Caco-2 (cell line): Measurements from ENCODE around the gene CRNN. TPM values are rescaled to one million over a fixed set of nuclear protein-coding genes. Genes with fewer than 3 reads are reported as not detected.

Experiments used
- BruUV-seq: library from RNA; stranded (reverse); fragments of 400-500 nt; replicated peaks from 2 replicates; lab custom pipeline; 2021; lab: Mats Ljungman, UMichigan
- CTCF ChIA-PET: fragments of 300-600 bp; sonication (Branson Sonifier 250); formaldehyde crosslinking; loops from one replicate; lab custom pipeline; 2022; ENCODE audit warnings: antibody characterized with exemption; lab: Charles Lee
- POLR2A ChIA-PET: fragments of 300-600 bp; sonication (Branson Sonifier 250); formaldehyde crosslinking; loops from one replicate; lab custom pipeline; 2022; ENCODE audit warnings: antibody characterized with exemption; lab: Charles Lee
- DNase-seq, 2 experiments: peaks; one replicate each; pipeline versions ENCODE4 v3.0.0 to v3.0.0-alpha.2; 2020 to 2022
- H3K27me3 ChIP-seq: replicated peaks from 2 replicates; pipeline ENCODE4 v1.6.0; 2011; ENCODE audit warnings: low read length; ENCODE audit not compliant: control insufficient read depth, insufficient read depth
- H3K36me3 ChIP-seq: 2 replicates; pipeline ENCODE4 v1.5.1; 2011; ENCODE audit warnings: low read length; ENCODE audit not compliant: control insufficient read depth, insufficient read depth
- H3K4me1 ChIP-seq: fragments of 250-450 bp; sonication (Bioruptor Pico); 2 replicates; pipeline ENCODE4 v1.5.1; 2020; ENCODE audit warnings: mild to moderate bottlenecking
- H3K4me3 ChIP-seq: 2 replicates; pipeline ENCODE4 v1.5.1; 2011; ENCODE audit warnings: low read depth, mild to moderate bottlenecking, control low read depth, low read length
- H3K9me3 ChIP-seq: fragments of 250-450 bp; sonication (Bioruptor Pico); 2 replicates; pipeline ENCODE4 v1.5.1; 2020; ENCODE audit warnings: mild to moderate bottlenecking, moderate library complexity
- H3K27ac Mint-ChIP-seq: one replicate; pipeline ENCODE4 v1.8.0; 2022; ENCODE audit warnings: mixed read lengths; ENCODE audit not compliant: unreplicated experiment
- H3K27me3 Mint-ChIP-seq: one replicate; pipeline ENCODE4 v1.8.0; 2022; ENCODE audit warnings: mixed read lengths; ENCODE audit not compliant: insufficient read depth, unreplicated experiment
- H3K36me3 Mint-ChIP-seq: one replicate; pipeline ENCODE4 v1.8.0; 2022; ENCODE audit warnings: mild to moderate bottlenecking, mixed read lengths; ENCODE audit not compliant: insufficient read depth, unreplicated experiment
- H3K4me1 Mint-ChIP-seq: one replicate; pipeline ENCODE4 v1.8.0; 2022; ENCODE audit warnings: low read depth, mixed read lengths; ENCODE audit not compliant: unreplicated experiment
- H3K4me3 Mint-ChIP-seq: one replicate; pipeline ENCODE4 v1.8.0; 2022; ENCODE audit warnings: mild to moderate bottlenecking, moderate library complexity, mixed read lengths; ENCODE audit not compliant: unreplicated experiment
- H3K9me3 Mint-ChIP-seq: one replicate; pipeline ENCODE4 v1.8.0; 2022; ENCODE audit warnings: mixed read lengths; ENCODE audit not compliant: unreplicated experiment
- CTCF ChIP-seq, 2 experiments: fragments of 200-600 bp in 1 of 2; IDR thresholded peaks; 1 replicate in 1 of 2; 2 replicates in 1 of 2; pipeline versions ENCODE4 v1.5.1 to v1.8.0; 2011 to 2022; ENCODE audit warnings: antibody characterized with exemption in 1 of 2, control low read depth in 1 of 2, inconsistent platforms in 1 of 2, low read depth in 1 of 2, low read length in 1 of 2, mild to moderate bottlenecking in 1 of 2, moderate library complexity in 1 of 2; ENCODE audit not compliant: insufficient read depth in 1 of 2, severe bottlenecking in 1 of 2, unreplicated experiment in 1 of 2
- intact Hi-C: fragments of 100-400 bp; cut with micrococcal nuclease; formaldehyde crosslinking; loops from one replicate; pipeline ENCODE4 v1.10.0; 2022; ENCODE audit not compliant: unreplicated experiment
- total RNA-seq: library from RNA; stranded (reverse); gene quantifications from 2 replicates; pipeline ENCODE4 v1.2.3, GENCODE V29; 2022

The CRNN gene
- total RNA-seq, 1 experiment from 2014 or later: not detected

- Histone ChIP-seq H3K27me3 (peaks cover 1% of the 10 kb centered on the region; the same call in 1 of the 2 replicates), H3K9me3 (no peaks in the 10 kb centered on the region), H3K36me3 (no peaks in the 10 kb centered on the region), H3K4me3 (no peak overlapping the region), H3K4me1 (no peaks in the 10 kb centered on the region)
- intact Hi-C loops: loop anchor here (5.0 kb wide), 2 partner anchors 235 to 390 kb away; no protein-coding TSS in a partner anchor
- no peaks in the 10 kb centered on the region for H3K4me1 Mint-ChIP-seq
- H3K27ac Mint-ChIP-seq: no peak overlapping the region
- ChIA-PET CTCF (interaction anchor here (1.0 to 3.6 kb wide), 2 partner anchors 16 to 44 kb away, joined by 5 to 26 read pairs; no protein-coding TSS in a partner anchor), POLR2A (no interaction called here)
- no TSS peak for BruUV-seq
- H3K9me3 Mint-ChIP-seq: no peaks in the 10 kb centered on the region
- H3K27me3 Mint-ChIP-seq: peaks cover 23% of the 10 kb centered on the region
- TF ChIP-seq CTCF (IDR thresholded peaks at IDR 0.05; ENCODE audit: insufficient read depth in 1 of 2, low read depth in 1 of 2, low read length in 1 of 2, severe bottlenecking in 1 of 2, unreplicated experiment in 1 of 2): no peak
- H3K4me3 Mint-ChIP-seq: no peak overlapping the region
- no peaks in the 10 kb centered on the region for H3K36me3 Mint-ChIP-seq
- no peak for DNase-seq
Measured at GRCh38 chr1:152442301-152442700, 28.2 kb upstream of the CRNN start.

- H3K4me1 Mint-ChIP-seq: no peaks in the 10 kb centered on the region
- TF ChIP-seq CTCF (IDR thresholded peaks at IDR 0.05; ENCODE audit: insufficient read depth in 1 of 2, low read depth in 1 of 2, low read length in 1 of 2, severe bottlenecking in 1 of 2, unreplicated experiment in 1 of 2): no peak
- no peak overlapping the region for H3K4me3 Mint-ChIP-seq
- no peak for DNase-seq
- Histone ChIP-seq H3K9me3 (no peaks in the 10 kb centered on the region), H3K4me3 (no peak overlapping the region), H3K36me3 (no peaks in the 10 kb centered on the region), H3K27me3 (peaks cover 1% of the 10 kb centered on the region; the same call in 1 of the 2 replicates), H3K4me1 (no peaks in the 10 kb centered on the region)
- no peaks in the 10 kb centered on the region for H3K36me3 Mint-ChIP-seq
- intact Hi-C loops: loop anchor here (1.0 to 5.0 kb wide), 5 partner anchors 17 to 389 kb away; no protein-coding TSS in a partner anchor
- H3K27ac Mint-ChIP-seq: no peak overlapping the region
- no peaks in the 10 kb centered on the region for H3K9me3 Mint-ChIP-seq
- BruUV-seq: no TSS peak
- POLR2A ChIA-PET: no interaction called here
- CTCF ChIA-PET: interaction anchor here (1.9 to 3.6 kb wide), 3 partner anchors 17 to 43 kb away, joined by 7 to 26 read pairs (median 21); no protein-coding TSS in a partner anchor
- peaks cover 23% of the 10 kb centered on the region for H3K27me3 Mint-ChIP-seq
Measured at GRCh38 chr1:152441756-152442155, 27.7 kb upstream of the CRNN start.

- no TSS peak for BruUV-seq
- peak; percentile 68 to 81 for TF ChIP-seq CTCF (IDR thresholded peaks at IDR 0.05; ENCODE audit: insufficient read depth in 1 of 2, low read depth in 1 of 2, low read length in 1 of 2, severe bottlenecking in 1 of 2, unreplicated experiment in 1 of 2)
- no peaks in the 10 kb centered on the region for H3K27me3 ChIP-seq
- Mint-ChIP-seq H3K36me3 (no peaks in the 10 kb centered on the region), H3K4me3 (no peak overlapping the region), H3K9me3 (no peaks in the 10 kb centered on the region), H3K27me3 (peaks cover 25% of the 10 kb centered on the region), H3K27ac (no peak overlapping the region), H3K4me1 (no peaks in the 10 kb centered on the region)
- intact Hi-C loops: loop anchor here (1.0 to 5.0 kb wide), 6 partner anchors 17 to 389 kb away; no protein-coding TSS in a partner anchor
- no peak overlapping the region for H3K4me3 ChIP-seq
- no peaks in the 10 kb centered on the region for H3K36me3 ChIP-seq
- ChIA-PET CTCF (interaction anchor here (0.9 to 3.6 kb wide), 7 partner anchors 8 to 388 kb away, joined by 3 to 26 read pairs (median 3); no protein-coding TSS in a partner anchor), POLR2A (interaction anchor here (0.6 kb wide), 1 partner anchor 387 kb away, joined by 3 read pairs; no protein-coding TSS in a partner anchor)
- no peaks in the 10 kb centered on the region for H3K9me3 ChIP-seq
- DNase-seq: peak; percentile 75 to 76
- H3K4me1 ChIP-seq: no peaks in the 10 kb centered on the region
Measured at GRCh38 chr1:152440635-152441471, 26.8 kb upstream of the CRNN start.
